GM19025 (cell line): ENCODE data around the gene PPP1R13B.
"Not testable (repeated sequence)": the region's sequence is repeated elsewhere in the genome, so short reads cannot be mapped to it uniquely, and the experiment has no call there.

ENCODE experiments used
- ATAC-seq: cut with Tn5 transposase; IDR thresholded peaks from one replicate; pipeline ENCODE4 v1.9.1; 2021; ENCODE audit warnings: mild to moderate bottlenecking, low read depth, moderate library complexity; ENCODE audit not compliant: unreplicated experiment

Gene PPP1R13B

DNA sequence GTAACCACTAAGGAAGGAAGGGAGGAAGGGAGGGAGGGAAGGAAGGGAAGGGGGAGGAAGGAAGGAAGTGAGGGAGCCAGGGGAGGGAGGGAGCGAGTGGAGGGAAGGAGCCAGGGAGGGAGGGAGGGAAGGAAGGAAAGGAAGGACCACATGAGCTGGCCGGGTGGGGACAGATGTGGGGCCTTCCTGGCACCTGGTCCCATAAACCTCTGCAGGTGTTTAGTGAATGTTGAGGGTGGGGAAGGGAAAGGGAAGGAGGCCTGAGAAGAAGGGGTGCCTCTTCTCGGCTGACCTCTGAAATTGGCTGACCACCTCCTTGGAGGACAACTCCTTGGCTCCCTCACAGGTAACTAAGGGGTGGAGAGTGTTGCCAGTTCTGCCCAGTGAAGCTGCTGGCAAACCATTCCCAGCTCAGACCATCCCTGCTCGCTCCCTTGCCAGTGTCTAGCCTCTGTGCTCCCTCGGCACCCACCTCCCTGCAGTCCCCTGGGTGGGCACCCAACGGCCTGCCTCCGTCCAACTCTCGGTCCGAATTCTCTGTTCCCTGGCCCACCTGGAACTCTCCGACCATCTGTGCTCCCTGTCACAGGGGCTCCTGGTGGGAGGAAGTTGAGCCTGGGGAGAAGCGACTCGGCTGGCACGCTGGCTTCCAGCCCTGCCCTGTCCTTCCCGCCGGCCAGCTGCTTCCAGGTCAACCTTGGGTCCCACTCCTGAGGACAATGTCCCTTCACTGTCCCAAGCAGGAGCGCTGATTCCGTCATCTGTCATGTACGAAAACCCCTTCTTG is 12.2 kb upstream of the PPP1R13B start:
- ATAC-seq, result no peak

DNA sequence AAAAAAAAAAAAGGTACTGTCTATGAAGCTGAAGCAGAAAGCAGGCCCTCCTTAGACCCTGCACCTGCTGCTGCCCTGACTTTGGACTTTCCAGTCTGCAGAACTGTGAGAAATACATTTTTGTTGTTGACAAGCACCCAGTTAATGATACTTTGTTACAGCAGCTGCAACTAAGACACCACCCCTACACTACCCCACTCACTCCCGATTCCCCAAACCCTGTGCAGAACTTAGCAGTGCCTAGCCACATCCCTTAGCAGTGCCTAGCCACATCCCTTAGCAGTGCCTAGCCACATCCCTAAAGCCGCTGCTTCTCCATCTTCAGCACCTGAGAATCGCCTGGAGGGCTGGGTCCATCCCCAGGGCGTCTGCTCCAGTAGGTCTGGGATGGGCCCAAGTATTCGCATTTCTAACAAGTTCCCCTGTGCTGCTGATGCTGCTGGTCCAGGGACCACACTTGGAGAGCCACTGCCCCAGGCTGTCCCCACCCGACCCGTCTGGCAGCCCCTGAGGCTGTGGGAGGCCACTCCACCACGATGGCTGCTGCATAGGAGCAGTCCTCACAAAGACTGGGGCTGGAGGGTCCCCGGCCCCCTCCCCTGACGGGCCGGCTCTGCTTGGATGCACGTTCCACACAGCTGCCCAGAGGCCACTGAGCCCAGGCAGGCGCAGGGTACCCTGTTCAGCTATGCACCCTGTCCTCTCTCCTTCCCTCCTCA is 10.8 kb upstream of the PPP1R13B start:
- no peak for ATAC-seq

DNA sequence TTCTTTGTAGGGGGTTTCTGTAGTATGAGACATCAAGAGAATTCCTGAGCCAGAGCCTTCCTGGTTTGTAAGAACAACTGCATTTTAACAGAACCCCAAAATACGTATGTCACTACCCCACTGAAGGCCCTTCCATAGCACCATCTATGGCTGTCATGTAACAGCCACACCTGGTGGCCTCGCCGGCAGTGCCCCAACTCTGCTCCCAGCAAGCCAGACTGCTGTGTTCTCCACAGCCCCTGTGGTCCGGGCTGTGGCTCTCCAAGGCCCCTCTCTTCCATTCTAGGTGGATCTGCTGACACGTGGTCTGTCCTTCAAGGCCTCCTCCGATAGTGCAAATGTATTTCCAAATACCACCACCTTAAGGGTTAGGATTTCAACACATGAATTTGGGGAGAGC is 9.9 kb upstream of the PPP1R13B start:
- no peak for ATAC-seq

DNA sequence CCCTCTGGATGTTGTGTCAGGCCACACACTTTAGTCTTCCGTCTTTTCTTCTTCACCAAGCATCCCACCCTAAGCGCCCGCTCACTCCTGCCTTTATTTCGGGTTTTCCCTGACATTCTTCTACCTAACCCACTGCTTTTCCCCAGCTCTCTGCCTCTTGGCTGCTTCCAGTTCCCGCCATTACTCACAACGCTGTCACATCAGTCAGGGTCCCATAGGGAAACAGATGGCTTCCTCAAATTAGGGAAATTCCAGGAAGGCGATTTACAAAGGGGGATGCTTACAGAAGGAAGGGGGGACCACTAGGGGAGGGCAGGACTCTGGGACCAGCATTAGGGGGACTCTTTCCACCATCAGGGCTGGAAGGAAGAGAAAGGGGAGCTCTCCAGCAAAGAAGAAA is 9.2 kb upstream of the PPP1R13B start:
- no peak for ATAC-seq

DNA sequence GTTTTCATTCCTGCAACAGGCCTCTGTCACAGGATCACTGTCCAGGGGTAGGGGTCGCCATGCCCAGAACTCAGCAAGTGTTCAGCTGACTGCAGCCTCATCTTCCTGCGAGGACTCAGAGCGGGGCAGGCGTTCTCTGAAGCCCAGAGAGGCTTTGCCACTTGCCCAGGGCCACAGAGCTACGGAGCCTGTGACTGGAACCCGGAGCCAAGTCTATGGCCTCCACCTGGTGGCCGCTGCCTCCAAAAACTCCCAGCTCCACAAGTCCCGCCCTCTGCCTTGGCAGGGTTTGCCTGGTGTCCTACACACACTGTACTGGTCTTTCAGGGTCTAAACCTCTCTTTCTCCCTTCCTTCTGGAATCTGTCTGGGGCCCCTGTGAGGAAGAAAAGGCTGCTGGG is 8.7 kb upstream of the PPP1R13B start:
- no peak for ATAC-seq

DNA sequence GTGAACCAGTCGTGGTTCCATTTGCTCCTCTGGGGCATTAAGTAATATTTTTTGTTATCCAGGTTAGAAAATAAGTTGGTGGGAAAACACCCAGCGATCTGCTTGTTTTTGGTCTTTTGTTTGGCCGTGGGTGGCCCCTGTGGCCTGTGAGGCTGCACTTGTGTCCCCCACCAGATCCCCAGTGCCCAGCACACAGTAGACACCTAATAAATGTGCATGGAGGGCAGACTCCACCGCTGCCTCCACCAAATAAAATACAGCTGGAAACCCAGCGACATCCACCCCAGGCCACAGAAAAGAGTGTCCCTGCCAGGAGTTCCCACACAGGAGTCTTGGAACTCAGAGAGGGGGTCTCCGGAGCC is 8.3 kb upstream of the PPP1R13B start:
- ATAC-seq, result no peak

DNA sequence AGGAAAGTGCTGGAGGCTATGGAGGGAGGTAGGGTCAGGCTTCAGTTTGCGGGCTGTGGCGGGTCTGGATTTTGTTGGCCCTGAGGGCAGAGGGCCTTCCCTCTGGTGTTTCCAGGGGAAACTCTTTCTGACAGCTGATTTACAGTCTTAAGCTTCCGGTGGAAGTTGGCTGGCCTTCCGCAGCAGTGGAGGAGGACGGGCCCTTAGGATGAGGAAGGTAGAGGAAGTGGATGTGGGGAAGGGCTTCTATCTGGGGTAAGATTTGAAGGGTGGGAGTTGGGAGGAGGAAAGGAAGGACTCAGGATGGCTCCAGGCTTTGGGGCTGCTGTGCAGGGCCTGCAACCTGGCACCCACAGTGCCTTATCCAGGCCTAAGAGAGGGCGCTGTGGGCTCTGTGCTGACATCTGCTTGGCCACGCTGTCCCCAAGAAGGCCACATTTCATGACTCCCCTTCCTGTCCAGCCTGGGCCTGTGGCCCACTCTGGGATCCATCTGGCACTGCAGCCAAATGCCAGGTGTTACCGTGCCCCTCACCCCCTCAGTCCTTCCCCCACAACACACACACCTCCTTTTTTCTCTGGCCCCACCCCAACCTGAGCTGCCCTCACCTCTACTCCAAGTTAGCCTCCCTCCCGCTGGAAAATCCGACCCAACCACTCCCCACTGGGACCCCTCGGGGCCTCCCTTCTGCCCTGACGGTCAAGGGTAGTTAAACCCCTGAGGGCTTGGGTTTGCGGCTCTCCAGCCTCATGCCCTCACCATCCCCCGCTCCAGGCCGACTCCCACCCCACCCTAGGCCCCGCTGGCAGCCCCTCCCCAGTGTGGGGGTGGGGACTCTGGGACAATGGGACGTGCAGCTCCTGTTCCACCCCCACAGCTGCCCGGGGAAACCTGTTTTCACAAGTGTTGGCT is 7.7 kb upstream of the PPP1R13B start:
- no peak for ATAC-seq

DNA sequence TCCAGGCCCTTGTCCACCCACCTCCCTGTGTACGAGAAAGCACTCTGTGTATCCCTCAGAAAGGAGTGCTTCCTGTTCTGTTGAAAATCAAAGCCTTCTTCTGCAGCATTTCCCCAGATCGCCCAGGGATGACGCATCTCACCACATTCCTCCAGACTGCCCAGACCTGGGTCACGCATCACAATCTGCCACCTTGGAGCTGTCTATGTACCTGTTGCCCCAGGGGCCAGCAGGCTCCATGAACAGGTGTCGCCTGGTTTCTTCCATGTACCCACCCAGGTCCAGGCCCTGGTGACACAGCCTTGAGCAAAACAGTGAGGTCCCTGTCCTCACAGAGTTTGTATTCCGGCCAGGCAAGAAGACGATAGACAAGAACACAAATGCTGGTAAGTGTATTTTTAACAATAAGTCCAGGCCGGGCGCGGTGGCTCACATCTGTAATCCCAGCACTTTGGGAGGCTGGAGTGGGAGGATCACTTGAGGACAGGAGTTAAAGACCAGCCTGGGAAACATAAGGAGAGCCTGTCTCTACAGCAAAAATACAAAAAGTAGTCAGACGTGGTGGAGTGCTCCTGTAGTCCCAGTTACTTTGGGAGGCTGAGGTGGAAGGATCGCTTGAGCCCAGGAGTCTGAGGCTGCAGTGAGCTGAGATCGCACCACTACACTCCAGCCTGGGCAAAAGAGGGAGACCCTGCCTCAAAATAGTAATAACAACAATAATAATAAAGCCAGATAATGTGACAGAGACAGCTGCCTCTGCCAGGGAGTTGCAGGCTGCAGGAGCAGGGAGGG is 6.8 kb upstream of the PPP1R13B start:
- no peak for ATAC-seq

DNA sequence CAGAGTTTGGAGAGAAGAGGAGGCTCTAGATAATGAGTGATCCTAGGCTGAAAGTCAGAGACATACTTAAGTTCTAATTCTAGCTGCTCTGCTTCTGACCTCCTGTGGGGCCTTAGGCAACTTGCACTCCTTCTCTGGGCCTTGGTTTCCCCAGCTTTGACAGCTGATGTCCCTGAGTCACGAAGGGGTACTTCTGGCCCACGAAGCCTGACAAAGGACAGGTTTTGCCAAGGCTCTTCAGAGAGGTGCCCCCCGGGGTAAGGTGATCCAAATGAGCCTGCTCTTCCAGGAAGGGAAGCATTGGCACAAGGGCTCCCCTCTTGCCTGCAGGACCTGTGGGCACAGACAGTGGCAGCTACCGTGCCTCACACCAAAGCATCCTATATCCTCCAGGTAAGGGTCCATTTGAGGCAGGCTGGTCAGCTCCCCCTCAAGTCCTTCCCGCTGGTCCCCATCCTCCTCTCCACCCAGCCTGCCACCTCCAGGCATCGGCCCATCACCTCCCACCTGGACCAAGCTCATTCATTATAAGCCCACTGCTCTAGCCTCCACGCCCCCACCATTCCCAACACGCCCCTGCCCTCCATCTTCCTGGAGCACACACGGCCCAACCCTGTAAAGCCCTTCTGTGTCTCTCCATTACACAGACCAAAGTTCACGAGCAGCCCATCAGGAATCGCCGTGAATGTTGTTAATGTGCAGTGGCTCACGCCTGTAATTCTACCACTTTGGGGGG is 1.9 kb upstream of the PPP1R13B start:
- no peak for ATAC-seq

DNA sequence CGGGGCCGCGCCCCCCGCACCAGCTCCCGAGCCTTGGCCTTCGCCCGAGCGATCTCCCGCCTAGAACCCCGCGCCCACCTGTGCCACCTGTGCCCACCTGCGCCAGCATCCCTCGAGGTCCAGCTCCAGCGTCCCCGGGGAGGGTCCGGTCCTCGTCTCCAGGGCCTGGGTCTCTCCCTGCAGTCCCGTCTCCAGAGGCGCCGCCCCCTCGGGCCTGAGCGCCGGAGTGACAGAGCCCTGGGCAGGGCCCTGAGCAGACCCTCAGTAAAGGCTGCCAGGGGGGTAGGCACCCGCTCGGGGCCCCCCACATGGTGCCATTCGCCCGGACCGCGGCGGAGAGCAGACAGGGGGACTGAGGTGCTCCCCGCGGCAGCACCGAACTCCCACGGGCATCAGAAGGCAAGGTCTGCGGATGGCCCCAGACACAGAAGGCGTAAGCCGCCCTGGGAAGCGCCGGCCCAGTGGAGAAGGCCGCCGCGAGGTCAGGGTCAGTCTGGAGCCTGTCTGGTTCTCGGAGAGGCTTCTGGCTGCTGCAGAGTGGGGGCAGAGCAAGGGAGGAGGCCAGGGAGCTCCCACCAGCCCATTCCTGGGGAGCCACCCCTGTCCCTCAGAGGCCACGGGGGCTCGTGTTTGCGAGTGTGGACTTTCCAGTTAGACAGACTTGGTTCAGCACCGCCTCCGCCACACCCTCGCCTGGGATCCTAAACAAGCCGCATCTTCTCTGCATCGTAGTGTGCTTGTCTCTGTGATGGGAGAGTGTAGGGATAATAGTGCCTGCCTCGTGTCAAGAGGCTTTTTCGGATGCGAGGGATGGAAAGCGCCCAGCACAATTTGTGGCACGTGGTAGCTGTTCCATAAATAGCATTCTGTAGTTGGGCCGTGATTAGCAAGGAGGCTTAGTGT is 1.1 kb upstream of the PPP1R13B start:
- no peak for ATAC-seq

DNA sequence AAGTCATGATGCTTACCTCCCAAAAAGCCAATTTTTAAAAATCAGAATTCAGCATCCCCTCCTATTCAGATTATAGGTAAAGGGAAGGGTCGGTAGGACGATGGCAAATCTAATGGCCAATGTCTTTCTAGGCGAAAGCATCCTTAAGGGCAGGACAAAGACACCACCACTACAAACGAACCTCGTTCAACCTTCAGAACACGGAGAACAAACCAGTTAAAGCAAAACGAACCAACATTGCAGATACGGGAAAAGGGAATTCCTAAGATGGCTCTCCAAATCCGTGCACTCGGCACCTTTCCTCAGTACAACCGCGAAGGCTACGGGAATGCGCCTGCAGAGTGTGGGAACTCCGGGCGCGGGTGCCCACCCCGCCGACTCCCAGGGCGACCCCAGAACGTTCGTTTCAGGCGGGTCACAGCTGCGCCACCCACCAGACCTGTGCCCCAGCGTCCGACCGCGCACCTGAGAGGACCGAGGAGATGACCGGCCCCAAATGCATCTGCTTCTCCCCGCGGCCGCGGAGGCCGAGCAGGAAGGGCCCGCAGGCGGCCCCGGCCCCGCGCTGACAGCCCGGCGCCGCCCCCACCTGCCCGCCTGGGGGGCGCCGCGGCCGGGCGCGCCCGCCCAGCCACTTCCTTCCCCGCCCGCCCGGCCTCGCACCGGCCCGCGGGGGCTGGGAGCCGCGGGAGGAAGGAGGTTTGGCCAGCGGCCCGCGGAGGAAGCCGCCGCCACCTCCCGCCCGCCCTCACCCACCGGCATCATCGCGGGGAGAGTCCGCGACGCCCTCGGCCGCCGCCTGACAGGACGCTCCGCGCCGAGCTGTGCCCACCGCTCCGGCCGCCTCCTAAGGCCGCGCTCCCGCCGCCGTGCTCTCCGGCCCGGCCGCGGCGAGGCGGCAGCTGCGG is 578 bp downstream of the PPP1R13B start:
- ATAC-seq, result peak; percentile 25

DNA sequence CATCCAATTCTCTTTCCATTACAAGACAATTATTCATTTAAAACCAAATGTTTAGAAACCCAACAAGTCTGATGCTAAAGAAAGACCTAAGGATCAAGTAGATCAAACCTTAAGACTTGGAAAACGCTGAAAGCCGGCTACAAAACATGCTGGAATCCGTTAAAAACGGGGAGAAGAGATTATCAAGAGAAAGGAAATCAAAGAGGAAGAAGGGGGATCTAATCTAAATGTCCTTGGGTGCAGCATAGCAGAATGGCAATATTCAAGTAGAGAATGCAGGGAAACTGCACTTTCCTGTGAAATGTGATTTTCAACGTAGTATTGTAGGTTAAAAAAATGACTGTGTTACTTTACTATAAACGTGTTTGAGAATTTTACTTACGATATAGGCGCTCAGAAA is 1.3 kb downstream of the PPP1R13B start:
- ATAC-seq, result no peak

DNA sequence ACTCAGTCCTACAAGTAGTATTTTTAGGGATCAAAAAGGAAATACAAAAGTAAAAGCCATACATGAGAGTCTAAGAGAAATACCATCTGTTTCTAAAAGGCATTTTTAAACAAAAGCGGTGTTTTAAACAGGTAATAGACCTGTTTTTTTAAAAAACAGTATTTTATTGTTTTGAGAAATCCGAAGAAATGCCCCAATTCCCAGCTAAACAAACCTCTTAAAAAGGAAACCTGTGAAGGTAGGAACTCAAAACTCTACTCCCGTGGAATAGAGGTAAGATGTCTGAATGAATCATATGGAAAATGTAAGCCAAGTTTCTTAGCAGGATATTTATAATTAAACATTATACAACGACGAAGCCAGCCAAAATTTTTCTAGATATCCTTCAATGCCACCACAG is 2.0 kb downstream of the PPP1R13B start:
- no peak for ATAC-seq

DNA sequence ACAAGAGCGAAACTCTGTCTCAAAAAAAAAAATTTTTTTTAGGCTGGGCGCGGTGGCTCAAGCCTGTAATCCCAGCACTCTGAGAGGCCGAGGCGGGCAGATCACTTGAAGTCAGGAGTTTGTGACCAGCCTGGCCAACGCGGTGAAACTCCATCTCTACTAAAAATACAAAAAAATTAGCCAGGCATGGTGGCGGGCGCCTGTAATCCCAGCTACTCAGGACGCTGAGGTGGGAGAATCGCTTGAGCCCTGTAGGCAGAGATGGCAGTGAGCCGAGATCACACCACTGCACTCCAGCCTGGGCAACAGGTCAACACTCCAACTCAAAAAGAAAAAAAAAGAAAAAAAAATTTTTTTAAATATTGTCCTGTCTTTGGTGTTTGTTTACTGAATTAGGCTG is 6.1 kb downstream of the PPP1R13B start:
- ATAC-seq, result not testable (repeated sequence)

DNA sequence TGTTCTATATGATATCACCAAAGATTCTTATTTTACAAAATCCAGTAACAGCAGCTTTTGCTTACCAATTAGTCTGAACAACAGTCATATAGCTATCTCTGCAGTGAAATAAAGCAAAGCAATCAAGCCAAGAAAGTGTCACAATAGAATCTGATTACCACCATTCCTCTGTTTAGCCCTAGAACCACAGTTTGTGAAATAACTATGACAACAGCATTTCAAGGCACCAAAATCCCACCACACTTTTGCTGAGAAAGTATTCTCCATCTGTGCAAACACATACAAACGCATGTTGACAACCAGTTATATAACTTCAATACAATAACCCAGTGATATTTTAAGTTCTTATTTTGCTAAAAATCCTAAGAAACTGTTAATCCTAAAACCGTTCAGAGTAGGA is 7.4 kb downstream of the PPP1R13B start:
- ATAC-seq, result no peak

DNA sequence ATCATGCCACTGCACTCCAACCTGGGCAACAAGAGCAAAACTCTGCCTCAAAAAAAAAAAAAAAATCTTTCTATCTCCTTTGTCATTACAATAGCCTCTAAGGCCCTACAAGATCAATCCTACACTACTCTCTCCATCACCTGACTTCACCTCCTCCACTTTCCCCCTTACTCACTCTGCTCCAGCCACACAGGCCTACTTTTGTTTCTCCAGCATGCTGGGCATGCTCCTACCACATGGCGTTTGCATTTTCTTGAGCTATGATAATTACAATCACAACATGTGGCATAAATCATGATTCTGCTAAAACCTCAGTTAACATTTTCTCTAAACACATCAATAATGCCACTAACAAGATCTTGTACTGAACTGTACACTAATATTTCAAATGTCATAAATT is 7.8 kb downstream of the PPP1R13B start:
- no peak for ATAC-seq

DNA sequence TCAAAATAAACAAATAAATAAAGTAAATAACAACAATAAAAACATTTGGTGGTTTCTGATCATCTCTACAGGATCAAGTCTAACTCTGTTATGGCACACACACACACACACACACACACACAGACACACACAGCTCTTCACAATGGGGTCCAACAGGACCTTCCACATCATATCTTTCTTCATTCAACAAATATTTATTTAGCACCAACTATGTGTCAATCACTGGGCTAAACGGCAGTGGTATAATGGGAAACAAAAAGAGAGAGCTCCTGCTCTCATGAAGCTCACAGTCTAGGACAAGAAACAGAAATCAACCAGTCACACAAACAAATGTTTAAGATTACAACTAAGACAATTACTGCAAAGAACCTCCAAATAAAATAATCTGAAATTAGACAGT is 9.3 kb downstream of the PPP1R13B start:
- ATAC-seq, result no peak
